ENCODE measurements around the gene HNRNPH1. TPM values are rescaled to one million over a fixed set of nuclear protein-coding genes. Genes with fewer than 3 reads are reported as not detected.

The HNRNPH1 gene
- total RNA-seq, 4 donors from 2014 or later: 182 to 474 (median 317) TPM

- H3K4me3 ChIP-seq (ENCODE audit: low read depth, poor library complexity, severe bottlenecking): no peak overlapping the region
- no peak for DNase-seq (ENCODE audit: low spot score in 2 of 2)
- WGBS, 2 donors: 43 to 50% methylated on average over 2 to 5 of the region's 5 CpGs
- no peak for TF ChIP-seq CTCF (IDR thresholded peaks at IDR 0.05)
- TF ChIP-seq POLR2A (IDR thresholded peaks at IDR 0.05): no peak
- intact Hi-C loops (cut with DNase I; ENCODE audit: low total_unique reads): no loop called here
Measured at GRCh38 chr5:179608131-179608581, 15.3 kb downstream of the HNRNPH1 start.

DNA sequence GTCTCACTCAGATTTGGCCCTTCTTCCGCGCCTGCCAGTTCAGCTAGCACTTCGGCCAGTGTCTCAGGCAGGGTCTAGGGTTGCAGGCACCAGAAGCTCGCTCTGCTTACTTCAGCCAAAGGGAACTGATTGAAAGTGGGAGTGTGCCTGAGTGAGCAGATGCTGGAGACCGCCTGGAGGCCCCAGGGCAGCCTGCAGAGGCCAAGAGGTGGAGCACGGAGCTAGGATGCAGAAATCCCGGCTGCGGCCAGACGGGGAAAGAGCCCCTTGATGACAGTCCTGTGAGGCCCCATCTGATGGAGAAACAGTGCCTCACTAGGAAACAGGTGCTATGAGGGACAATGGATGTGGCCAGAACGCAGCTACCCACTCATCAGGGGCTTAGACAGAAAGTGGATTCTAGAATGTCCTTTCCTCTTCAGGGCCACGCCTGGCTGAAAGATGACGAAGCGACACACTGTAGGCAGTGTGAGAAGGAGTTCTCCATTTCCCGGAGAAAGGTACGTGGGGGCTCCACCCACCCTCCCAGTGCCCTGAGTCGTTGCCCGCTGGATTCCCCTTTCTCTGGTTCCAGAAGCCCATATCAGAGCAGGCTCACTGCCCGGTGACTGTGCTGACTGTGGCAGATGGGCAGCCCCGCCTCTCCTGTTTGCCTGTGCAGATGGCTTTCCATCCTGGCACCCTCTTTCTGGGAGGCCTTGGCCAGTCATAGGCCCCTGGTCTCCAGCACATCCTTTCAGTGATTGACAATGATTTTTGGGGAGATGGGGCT is 16.1 kb downstream of the HNRNPH1 start:
- intact Hi-C loops (cut with DNase I; ENCODE audit: low total_unique reads): no loop called here
- 48 to 51% methylated on average over 19 of the region's 19 CpGs for WGBS, 2 donors
- no peak for TF ChIP-seq POLR2A (IDR thresholded peaks at IDR 0.05)
- TF ChIP-seq CTCF (IDR thresholded peaks at IDR 0.05): no peak
- DNase-seq (ENCODE audit: low spot score in 2 of 2): peak in 1 of 2 donors; percentile 86
- H3K4me3 ChIP-seq (ENCODE audit: low read depth, poor library complexity, severe bottlenecking): no peak overlapping the region

DNA sequence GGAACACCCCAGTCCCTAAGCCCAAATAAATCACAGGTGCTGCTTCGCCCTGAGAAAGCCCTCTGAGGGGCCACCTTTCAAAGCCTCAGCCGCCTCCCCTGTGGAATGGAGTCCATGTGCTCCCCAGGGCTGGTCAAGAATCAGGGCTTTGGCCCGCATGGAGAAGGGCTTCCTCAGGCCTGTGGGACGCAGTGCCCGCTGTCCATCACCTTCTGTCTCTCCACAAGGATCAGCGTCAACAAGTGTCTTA is 16.6 kb downstream of the HNRNPH1 start:
- H3K4me3 ChIP-seq (ENCODE audit: low read depth, poor library complexity, severe bottlenecking): no peak overlapping the region
- no peak for TF ChIP-seq POLR2A (IDR thresholded peaks at IDR 0.05)
- no peak for TF ChIP-seq CTCF (IDR thresholded peaks at IDR 0.05)
- intact Hi-C loops (cut with DNase I; ENCODE audit: low total_unique reads): no loop called here
- 86 to 97% methylated on average over 5 to 6 of the region's 6 CpGs for WGBS, 2 donors
- no peak for DNase-seq (ENCODE audit: low spot score in 2 of 2)

DNA sequence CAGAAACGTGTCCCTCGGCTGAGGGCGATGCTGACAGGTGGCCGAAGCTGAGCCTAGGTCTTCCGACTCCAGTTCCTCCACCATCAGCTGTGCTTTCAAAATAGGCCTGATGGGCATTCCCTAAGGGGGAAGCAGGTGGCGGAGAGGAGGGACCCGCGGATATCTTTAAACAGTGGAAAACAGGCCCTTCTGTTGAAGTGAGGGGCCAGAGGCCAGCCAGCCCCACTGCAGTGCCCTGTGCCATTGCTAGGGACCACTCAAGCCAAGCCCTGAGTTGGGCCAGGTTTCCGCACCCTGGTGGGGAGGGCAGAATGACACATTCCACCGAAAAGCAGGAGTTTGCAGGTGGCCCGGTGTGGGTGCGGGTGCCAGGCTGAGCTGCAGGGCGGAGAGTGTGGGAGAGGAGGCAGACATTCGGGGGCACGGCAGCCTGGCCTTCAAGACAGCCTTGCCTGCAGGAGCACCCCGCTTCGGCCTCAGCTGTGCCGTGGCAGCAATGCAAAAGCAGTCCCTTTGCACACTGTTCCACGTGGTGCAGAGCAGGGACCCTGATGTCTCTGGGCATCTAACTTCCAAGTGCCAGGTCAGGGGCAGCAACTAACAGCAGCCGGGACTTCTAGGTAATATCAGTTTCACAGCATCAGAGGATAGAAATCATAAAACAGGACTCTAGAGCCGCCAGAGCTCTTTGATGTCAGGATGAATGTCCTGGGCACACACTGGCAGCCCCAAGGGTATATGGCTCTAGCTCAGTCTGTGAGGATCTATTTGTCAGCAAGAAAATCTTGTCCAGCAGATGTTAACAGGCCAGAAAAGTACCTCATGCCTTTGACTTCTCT is 17.2 kb downstream of the HNRNPH1 start:
- intact Hi-C loops (cut with DNase I; ENCODE audit: low total_unique reads): no loop called here
- TF ChIP-seq POLR2A (IDR thresholded peaks at IDR 0.05) (no peak), CTCF (IDR thresholded peaks at IDR 0.05) (no peak)
- no peak overlapping the region for H3K4me3 ChIP-seq (ENCODE audit: low read depth, poor library complexity, severe bottlenecking)
- 79 to 82% methylated on average over 16 to 21 of the region's 21 CpGs for WGBS, 2 donors
- DNase-seq (ENCODE audit: low spot score in 2 of 2): no peak

GRCh38 chr5:179605026-179605833 is 18.2 kb downstream of the HNRNPH1 start:
- no peak overlapping the region for H3K4me3 ChIP-seq (ENCODE audit: low read depth, poor library complexity, severe bottlenecking)
- TF ChIP-seq CTCF (IDR thresholded peaks at IDR 0.05) (no peak), POLR2A (IDR thresholded peaks at IDR 0.05) (no peak)
- WGBS, 2 donors: 66 to 81% methylated on average over 10 of the region's 10 CpGs
- no peak for DNase-seq (ENCODE audit: low spot score in 2 of 2)
- intact Hi-C loops (cut with DNase I; ENCODE audit: low total_unique reads): no loop called here
